Ammon's horn (tissue), 1 donor: ENCODE measurements around the gene A2ML1.
"Not testable (repeated sequence)": the region's sequence is repeated elsewhere in the genome, so short reads cannot be mapped to it uniquely, and the experiment has no call there.

Experiments used
- DNase-seq: peaks from one replicate; pipeline ENCODE4 v3.0.0-alpha.2; 2016; ENCODE audit warnings: low spot score

Gene A2ML1

DNA sequence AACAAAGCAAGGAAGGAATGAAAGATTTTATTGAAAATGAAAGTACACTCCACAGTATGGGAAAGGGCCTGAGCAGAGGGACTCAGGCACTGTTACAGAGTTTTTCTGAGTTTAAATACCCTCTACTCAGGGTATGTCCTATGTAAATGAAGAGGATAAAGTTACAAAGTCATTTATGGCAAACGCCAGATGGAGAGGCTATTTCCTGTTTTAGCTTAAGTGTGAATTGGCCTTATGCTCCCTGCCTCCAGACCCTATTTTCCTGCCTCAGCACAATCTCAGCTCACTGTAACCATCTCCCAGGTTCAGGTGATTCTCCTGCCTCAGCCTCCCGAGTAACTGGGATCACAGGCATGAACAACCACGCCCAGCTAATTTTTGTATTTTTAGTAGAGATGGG is 85.1 kb downstream of the A2ML1 start:
- no peak for DNase-seq

GRCh38 chr12:8909752-8910151 is 87.3 kb downstream of the A2ML1 start:
- DNase-seq, result no peak

- DNase-seq, result no peak
Observed at GRCh38 chr12:8911606-8912268, 89.3 kb downstream of the A2ML1 start.

DNA sequence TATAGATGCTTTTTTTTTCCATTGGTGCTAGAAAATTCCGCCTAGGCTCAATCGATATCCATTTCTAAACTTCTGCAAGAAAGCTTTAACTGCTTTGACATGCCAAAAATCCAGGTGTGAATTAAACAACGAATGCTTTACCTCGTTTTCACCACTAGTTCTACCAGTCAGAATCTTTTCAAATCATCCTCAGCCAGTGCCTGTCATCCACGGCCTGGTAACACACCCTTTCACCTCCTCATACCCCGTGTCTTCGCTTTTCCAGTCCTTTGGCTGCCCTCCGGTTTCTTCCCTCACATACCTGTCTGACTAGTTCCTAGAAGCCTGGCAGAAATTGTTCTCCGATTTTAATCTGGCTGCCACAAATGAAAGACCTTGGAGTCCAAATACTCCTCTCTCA is 90.5 kb downstream of the A2ML1 start:
- DNase-seq, result no peak

- no peak for DNase-seq
Observed at GRCh38 chr12:8913702-8914032, 91.2 kb downstream of the A2ML1 start.

DNA sequence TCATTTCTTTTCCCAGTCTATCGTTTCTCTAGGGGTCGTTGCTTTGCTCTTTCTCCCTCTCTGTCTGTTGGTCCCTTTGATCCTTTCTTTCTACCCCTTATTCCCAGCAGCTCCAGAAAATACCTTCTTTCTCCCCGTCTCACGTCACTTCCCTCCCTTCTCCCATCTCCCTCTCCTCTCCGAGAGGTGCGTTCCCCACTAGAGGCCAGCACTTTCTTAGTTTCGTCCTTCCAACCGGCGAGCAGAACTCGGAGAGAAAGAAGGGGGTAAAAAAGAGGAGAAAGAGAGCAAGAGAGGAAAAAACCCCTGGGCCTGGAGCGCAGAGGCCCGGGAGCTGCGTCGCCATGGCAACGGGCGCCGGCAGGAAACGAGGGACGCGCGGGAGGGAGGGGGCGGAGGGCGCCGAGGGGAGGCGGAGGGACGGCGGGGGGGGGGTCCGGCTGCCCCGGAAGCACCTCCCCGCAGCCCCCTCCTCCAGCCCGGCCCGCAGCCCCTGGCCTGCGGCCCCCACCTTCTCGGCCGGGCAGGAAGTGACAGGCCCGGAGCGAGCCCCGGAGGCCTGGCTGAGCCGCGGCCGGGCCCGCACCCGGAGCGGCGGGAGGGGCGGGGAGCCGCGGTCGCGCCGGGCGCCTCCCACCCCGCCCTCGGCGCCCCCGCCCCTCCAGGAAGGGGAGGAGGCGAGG is 91.8 kb downstream of the A2ML1 start, which contains the start of gene PHC1:
Gene PHC1, plus strand, starts transcription at position 477 of the 683 bp plus-strand sequence. CDS start 3,169 bp downstream, outside the sequence.
- peak; percentile 89 for DNase-seq

- DNase-seq, result peak; percentile 60
Observed at GRCh38 chr12:8914716-8915526, 92.5 kb downstream of the A2ML1 start.

DNA sequence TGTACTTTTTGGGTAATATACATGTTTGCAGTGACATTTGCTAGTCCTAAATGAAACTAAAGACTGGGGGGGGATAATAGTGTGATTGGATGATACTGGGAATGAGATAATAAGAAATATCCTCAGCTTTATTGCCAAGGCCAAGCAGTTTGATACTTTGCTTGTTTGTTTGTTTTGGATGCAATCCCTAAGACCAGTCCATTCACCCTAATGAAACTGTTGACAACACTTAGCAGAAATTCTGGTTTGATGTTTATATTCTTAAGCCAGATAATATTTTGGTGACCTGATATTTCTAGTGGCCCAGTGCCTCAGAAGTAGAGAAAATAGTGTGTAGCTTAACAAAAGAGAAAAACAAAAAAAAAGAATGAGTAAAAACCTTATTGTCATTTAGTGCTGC is 93.7 kb downstream of the A2ML1 start:
- no peak for DNase-seq

GRCh38 chr12:8917031-8917430 is 94.6 kb downstream of the A2ML1 start:
- DNase-seq, result no peak

- DNase-seq, result no peak
Observed at GRCh38 chr12:8917751-8918150, 95.3 kb downstream of the A2ML1 start.

DNA sequence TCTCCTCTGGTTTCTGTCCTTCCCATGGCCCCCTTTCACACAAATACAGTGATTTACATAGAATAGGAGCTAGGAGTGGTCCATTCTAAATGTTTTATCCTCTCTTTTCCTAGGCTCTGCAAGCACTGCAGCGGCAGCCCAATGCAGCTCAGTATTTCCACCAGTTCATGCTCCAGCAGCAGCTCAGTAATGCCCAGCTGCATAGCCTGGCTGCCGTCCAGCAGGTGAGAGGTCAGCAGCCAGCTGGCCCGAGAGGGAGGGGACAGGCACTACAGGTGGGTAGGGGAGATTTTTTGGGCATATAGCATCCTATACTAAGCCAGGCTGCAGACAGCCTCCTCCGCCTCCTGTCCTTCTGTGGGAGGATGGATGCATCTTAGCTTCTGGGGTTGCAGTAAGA is 97.2 kb downstream of the A2ML1 start:
- DNase-seq, result not testable (repeated sequence)

DNA sequence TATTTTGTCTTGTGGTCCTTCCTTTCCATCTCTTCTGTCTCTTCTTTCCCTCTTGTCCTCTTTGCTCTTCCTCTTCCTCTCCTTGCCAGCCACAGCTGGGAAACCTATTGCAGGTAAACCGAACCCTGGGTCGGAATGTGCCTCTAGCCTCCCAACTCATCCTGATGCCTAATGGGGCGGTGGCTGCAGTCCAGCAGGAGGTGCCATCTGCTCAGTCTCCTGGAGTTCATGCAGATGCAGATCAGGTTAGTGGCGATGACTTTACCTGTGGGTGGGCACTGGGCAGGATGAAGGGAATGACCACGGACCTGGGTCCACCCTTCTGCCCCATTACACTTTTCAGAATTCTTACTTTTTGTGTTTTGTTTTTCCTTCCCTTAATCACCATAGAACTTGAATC is 100.1 kb downstream of the A2ML1 start:
- no peak for DNase-seq
